Naive thymus-derived CD8-positive, alpha-beta T cell (primary cell): ENCODE data around the gene CDA. TPM values are rescaled to one million over a fixed set of nuclear protein-coding genes. Genes with fewer than 3 reads are reported as not detected.

Experiments used
- ATAC-seq, 2 donors: fragments of 150-1000 bp; cut with Tn5 transposase in 1 of 2; sonication (Bioruptor Pico), chemical (Tn5 transposase) in 1 of 2; 1 replicate in 1 of 2; 2 replicates in 1 of 2; pipeline ENCODE4 v1.10.0; 2021; ENCODE audit warnings: mild to moderate bottlenecking in 2 of 2, moderate library complexity in 2 of 2
- POLR2A ChIA-PET: fragments of 350-600 bp; sonication (Branson Sonifier 250); formaldehyde crosslinking; loops from one replicate; lab custom pipeline; 2021; ENCODE audit warnings: antibody characterized with exemption; lab: Charles Lee
- DNase-seq, 10 donors: peaks; one replicate each; pipeline versions ENCODE4 v3.0.0 to v3.0.0-alpha.2; 2020 to 2022
- H3K27ac Mint-ChIP-seq, 10 donors: one replicate each; pipeline ENCODE4 v1.8.0; 2020 to 2022; ENCODE audit warnings: mild to moderate bottlenecking in 10 of 10, mixed read lengths in 10 of 10, moderate library complexity in 4 of 10, inconsistent platforms in 1 of 10
- H3K27me3 Mint-ChIP-seq, 5 donors: one replicate each; pipeline ENCODE4 v1.8.0; 2021 to 2022; ENCODE audit warnings: mixed read lengths in 5 of 5
- H3K36me3 Mint-ChIP-seq, 3 donors: one replicate each; pipeline ENCODE4 v1.8.0; 2020 to 2022; ENCODE audit warnings: mixed read lengths in 3 of 3, mild to moderate bottlenecking in 2 of 3, inconsistent platforms in 1 of 3
- H3K4me1 Mint-ChIP-seq, 4 donors: one replicate each; pipeline ENCODE4 v1.8.0; 2021 to 2022; ENCODE audit warnings: mixed read lengths in 4 of 4
- H3K4me3 Mint-ChIP-seq, 10 donors: one replicate each; pipeline ENCODE4 v1.8.0; 2020 to 2022; ENCODE audit warnings: mild to moderate bottlenecking in 10 of 10, mixed read lengths in 10 of 10, moderate library complexity in 6 of 10, inconsistent platforms in 1 of 10
- H3K9me3 Mint-ChIP-seq, 9 donors: one replicate each; pipeline ENCODE4 v1.8.0; 2020 to 2022; ENCODE audit warnings: mixed read lengths in 9 of 9, mild to moderate bottlenecking in 3 of 9, inconsistent platforms in 1 of 9, moderate library complexity in 1 of 9
- polyA plus RNA-seq, 3 donors: library from polyadenylated mRNA; unstranded; fragments of 300-500 nt; fragmentation: Illumina TruSeq; gene quantifications; one replicate each; pipeline ENCODE4 v1.2.3, GENCODE V29; 2021
- total RNA-seq, 8 experiments: library from RNA in 2 of 8; stranded (reverse) in 2 of 8; gene quantifications; one replicate each; pipeline ENCODE4 v1.2.3 and lab custom pipeline; 2021 to 2026

The CDA gene
- total and polyA plus RNA-seq, 5 experiments from 2014 or later, result not detected

- ATAC-seq (no peak), DNase-seq (no peak)
- no peaks in the 10 kb centered on the region for H3K4me1 Mint-ChIP-seq
- peaks cover 0 to 8% (median 0%) of the 10 kb centered on the region in 3 donors for H3K36me3 Mint-ChIP-seq
- no peak overlapping the region for H3K27ac Mint-ChIP-seq
- H3K4me3 Mint-ChIP-seq, result no peak overlapping the region
- POLR2A ChIA-PET, result interaction anchor here (0.7 kb wide), 1 partner anchor 32 kb away, joined by 3 read pairs; no protein-coding TSS in a partner anchor
- H3K9me3 Mint-ChIP-seq, result peaks cover 0 to 18% (median 0%) of the 10 kb centered on the region in 9 donors
- H3K27me3 Mint-ChIP-seq, result peaks cover 0 to 22% (median 6%) of the 10 kb centered on the region in 5 donors
Observed at GRCh38 chr1:20626524-20626923, 37.6 kb downstream of the CDA start.

- DNase-seq, result no peak
- Mint-ChIP-seq H3K4me3 (peak overlapping the region in 1 of 10 donors; percentile 45), H3K4me1 (peaks cover 3 to 16% (median 10%) of the 10 kb centered on the region in 4 donors), H3K9me3 (peaks cover 0 to 18% (median 0%) of the 10 kb centered on the region in 9 donors), H3K27me3 (peaks cover 0 to 15% (median 6%) of the 10 kb centered on the region in 5 donors), H3K36me3 (peaks cover 0 to 8% (median 0%) of the 10 kb centered on the region in 3 donors), H3K27ac (no peak overlapping the region)
- no peak for ATAC-seq
- POLR2A ChIA-PET, result no interaction called here
Observed at GRCh38 chr1:20630729-20631128, 41.8 kb downstream of the CDA start.

- DNase-seq, result no peak
- H3K4me3 Mint-ChIP-seq, result peak overlapping the region in 9 of 10 donors; percentile 52 to 95 (median 83)
- POLR2A ChIA-PET, result interaction anchor here (0.6 to 3.4 kb wide), 2 partner anchors 28 to 32 kb away, joined by 4 to 49 read pairs; partner anchors contain the start of gene DDOST
- H3K36me3 Mint-ChIP-seq, result peaks cover 0 to 8% (median 2%) of the 10 kb centered on the region in 3 donors
- no peak for ATAC-seq
- H3K27ac Mint-ChIP-seq, result peak overlapping the region in 6 of 10 donors; percentile 13 to 88 (median 82)
- H3K9me3 Mint-ChIP-seq, result peaks cover 0 to 11% (median 0%) of the 10 kb centered on the region in 9 donors
- peaks cover 8 to 24% (median 13%) of the 10 kb centered on the region in 4 donors for H3K4me1 Mint-ChIP-seq
- peaks cover 0 to 7% (median 3%) of the 10 kb centered on the region in 5 donors for H3K27me3 Mint-ChIP-seq
Observed at GRCh38 chr1:20632386-20632785, 43.5 kb downstream of the CDA start.

GRCh38 chr1:20633190-20634064 is 44.5 kb downstream of the CDA start, which contains the start of gene PINK1:
TSS of gene PINK1 (plus strand) at chr1:20633458. CDS start at chr1:20633549, 91 bp downstream.
- Mint-ChIP-seq H3K4me3 (peak within 1 kb of the TSS; percentile 89 to 97 (median 95)), H3K27ac (peak within 1 kb of the TSS in 9 of 10 donors; percentile 83 to 96 (median 95)), H3K4me1 (peaks cover 8 to 24% (median 13%) of the 10 kb centered on the region in 4 donors), H3K27me3 (no peaks in the 10 kb centered on the region), H3K9me3 (peaks cover 0 to 5% (median 0%) of the 10 kb centered on the region in 9 donors), H3K36me3 (peaks cover 0 to 13% (median 2%) of the 10 kb centered on the region in 3 donors)
- POLR2A ChIA-PET, result interaction anchor here (0.6 to 3.4 kb wide), 12 partner anchors 10 to 1819 kb away, joined by 3 to 49 read pairs (median 4); partner anchors contain the start of genes CAMK2N1, DDOST, HP1BP3 and MUL1
- ATAC-seq (peak; percentile 88), DNase-seq (peak; percentile 83 to 98 (median 87))

GRCh38 chr1:20634065-20634593 is 45.2 kb downstream of the CDA start:
- peaks cover 0 to 20% (median 2%) of the 10 kb centered on the region in 3 donors for H3K36me3 Mint-ChIP-seq
- peak overlapping the region; percentile 89 to 97 (median 95) for H3K4me3 Mint-ChIP-seq
- H3K27me3 Mint-ChIP-seq, result no peaks in the 10 kb centered on the region
- peak overlapping the region in 9 of 10 donors; percentile 83 to 96 (median 95) for H3K27ac Mint-ChIP-seq
- H3K4me1 Mint-ChIP-seq, result peaks cover 8 to 24% (median 13%) of the 10 kb centered on the region in 4 donors
- DNase-seq, result peak in 1 of 10 donors; percentile 3
- POLR2A ChIA-PET, result interaction anchor here (0.6 to 3.4 kb wide), 11 partner anchors 9 to 1818 kb away, joined by 3 to 49 read pairs (median 5); partner anchors contain the start of genes CAMK2N1, DDOST, HP1BP3 and MUL1
- ATAC-seq, result peak; percentile 18 to 41
- peaks cover 0 to 2% (median 0%) of the 10 kb centered on the region in 9 donors for H3K9me3 Mint-ChIP-seq

- peak in 7 of 10 donors; percentile 16 to 66 (median 40) for DNase-seq
- peak; percentile 48 to 56 for ATAC-seq
- POLR2A ChIA-PET, result interaction anchor here (0.7 to 3.4 kb wide), 6 partner anchors 12 to 460 kb away, joined by 3 to 49 read pairs (median 8); partner anchors contain the start of genes DDOST, HP1BP3 and MUL1
- H3K9me3 Mint-ChIP-seq, result no peaks in the 10 kb centered on the region
- peak overlapping the region; percentile 89 to 97 (median 95) for H3K4me3 Mint-ChIP-seq
- H3K27me3 Mint-ChIP-seq, result no peaks in the 10 kb centered on the region
- H3K27ac Mint-ChIP-seq, result peak overlapping the region in 9 of 10 donors; percentile 83 to 96 (median 95)
- peaks cover 8 to 24% (median 13%) of the 10 kb centered on the region in 4 donors for H3K4me1 Mint-ChIP-seq
- peaks cover 0 to 23% (median 2%) of the 10 kb centered on the region in 3 donors for H3K36me3 Mint-ChIP-seq
Observed at GRCh38 chr1:20634594-20635084, 45.7 kb downstream of the CDA start.

GRCh38 chr1:20636785-20637347 is 48.0 kb downstream of the CDA start:
- H3K4me1 Mint-ChIP-seq, result peaks cover 12 to 30% (median 17%) of the 10 kb centered on the region in 4 donors
- DNase-seq, result no peak
- H3K27me3 Mint-ChIP-seq, result no peaks in the 10 kb centered on the region
- H3K36me3 Mint-ChIP-seq, result peaks cover 0 to 33% (median 6%) of the 10 kb centered on the region in 3 donors
- no peaks in the 10 kb centered on the region for H3K9me3 Mint-ChIP-seq
- peak overlapping the region in 1 of 10 donors; percentile 44 for H3K27ac Mint-ChIP-seq
- H3K4me3 Mint-ChIP-seq, result no peak overlapping the region
- ATAC-seq, result no peak
- POLR2A ChIA-PET, result interaction anchor here (1.4 kb wide), 1 partner anchor 9 kb away, joined by 5 read pairs; no protein-coding TSS in a partner anchor

- DNase-seq, result peak; percentile 18 to 74 (median 56)
- Mint-ChIP-seq H3K4me3 (peak overlapping the region in 1 of 10 donors; percentile 15), H3K36me3 (peaks cover 0 to 52% (median 6%) of the 10 kb centered on the region in 3 donors), H3K9me3 (no peaks in the 10 kb centered on the region), H3K27me3 (no peaks in the 10 kb centered on the region), H3K27ac (peak overlapping the region in 2 of 10 donors; percentile 21 to 35), H3K4me1 (peaks cover 2 to 14% (median 12%) of the 10 kb centered on the region in 4 donors)
- POLR2A ChIA-PET, result no interaction called here
- ATAC-seq, result peak; percentile 74 to 86
Observed at GRCh38 chr1:20640183-20640597, 51.3 kb downstream of the CDA start.

GRCh38 chr1:20641975-20642374 is 53.1 kb downstream of the CDA start:
- DNase-seq, result no peak
- Mint-ChIP-seq H3K27me3 (no peaks in the 10 kb centered on the region), H3K4me1 (peaks cover 2 to 6% (median 5%) of the 10 kb centered on the region in 4 donors), H3K36me3 (peaks cover 0 to 56% (median 6%) of the 10 kb centered on the region in 3 donors), H3K27ac (peak overlapping the region in 1 of 10 donors; percentile 34), H3K9me3 (no peaks in the 10 kb centered on the region), H3K4me3 (no peak overlapping the region)
- POLR2A ChIA-PET, result no interaction called here
- ATAC-seq, result no peak

- no peak for ATAC-seq
- H3K27me3 Mint-ChIP-seq, result no peaks in the 10 kb centered on the region
- H3K4me1 Mint-ChIP-seq, result peaks cover 2 to 6% (median 5%) of the 10 kb centered on the region in 4 donors
- no peak overlapping the region for H3K27ac Mint-ChIP-seq
- DNase-seq, result no peak
- no peak overlapping the region for H3K4me3 Mint-ChIP-seq
- H3K9me3 Mint-ChIP-seq, result no peaks in the 10 kb centered on the region
- POLR2A ChIA-PET, result interaction anchor here (0.9 kb wide), 1 partner anchor 9 kb away, joined by 3 read pairs; no protein-coding TSS in a partner anchor
- H3K36me3 Mint-ChIP-seq, result peaks cover 0 to 49% (median 6%) of the 10 kb centered on the region in 3 donors
Observed at GRCh38 chr1:20643080-20643479, 54.2 kb downstream of the CDA start.

- no peak overlapping the region for H3K27ac Mint-ChIP-seq
- H3K9me3 Mint-ChIP-seq, result no peaks in the 10 kb centered on the region
- peaks cover 0 to 43% (median 4%) of the 10 kb centered on the region in 3 donors for H3K36me3 Mint-ChIP-seq
- H3K27me3 Mint-ChIP-seq, result no peaks in the 10 kb centered on the region
- ATAC-seq, result no peak
- H3K4me1 Mint-ChIP-seq, result peaks cover 2 to 6% (median 5%) of the 10 kb centered on the region in 4 donors
- H3K4me3 Mint-ChIP-seq, result no peak overlapping the region
- DNase-seq, result no peak
- POLR2A ChIA-PET, result no interaction called here
Observed at GRCh38 chr1:20644416-20644815, 55.5 kb downstream of the CDA start.
